GM21576 (cell line): Measurements from ENCODE around the gene CERS6.

Experiments
- ATAC-seq: cut with Tn5 transposase; IDR thresholded peaks from one replicate; pipeline ENCODE4 v1.9.1; 2021; ENCODE audit warnings: mild to moderate bottlenecking, moderate library complexity; ENCODE audit not compliant: unreplicated experiment

Gene CERS6

GRCh38 chr2:168565112-168565511 is 109.0 kb downstream of the CERS6 start:
- no peak for ATAC-seq

GRCh38 chr2:168565512-168565911 is 109.4 kb downstream of the CERS6 start:
- no peak for ATAC-seq

- ATAC-seq = no peak
Measured at GRCh38 chr2:168566974-168567665, 111.0 kb downstream of the CERS6 start.

- ATAC-seq = no peak
Measured at GRCh38 chr2:168567836-168568235, 111.8 kb downstream of the CERS6 start.

GRCh38 chr2:168568476-168569267 is 112.6 kb downstream of the CERS6 start:
- no peak for ATAC-seq

- ATAC-seq = no peak
Measured at GRCh38 chr2:168571061-168571460, 115.0 kb downstream of the CERS6 start.

GRCh38 chr2:168573128-168573903 is 117.2 kb downstream of the CERS6 start:
- ATAC-seq = no peak

- no peak for ATAC-seq
Measured at GRCh38 chr2:168574856-168575630, 119.0 kb downstream of the CERS6 start.

- ATAC-seq = no peak
Measured at GRCh38 chr2:168577885-168578284, 121.8 kb downstream of the CERS6 start.

- peak; percentile 54 for ATAC-seq
Measured at GRCh38 chr2:168583064-168583709, 127.1 kb downstream of the CERS6 start.

GRCh38 chr2:168583710-168584521 is 127.8 kb downstream of the CERS6 start:
- no peak for ATAC-seq

GRCh38 chr2:168584911-168585310 is 128.8 kb downstream of the CERS6 start:
- no peak for ATAC-seq

- ATAC-seq = no peak
Measured at GRCh38 chr2:168585700-168586099, 129.6 kb downstream of the CERS6 start.

GRCh38 chr2:168587307-168587706 is 131.2 kb downstream of the CERS6 start:
- ATAC-seq = no peak

- no peak for ATAC-seq
Measured at GRCh38 chr2:168589236-168590211, 133.5 kb downstream of the CERS6 start.

GRCh38 chr2:168592181-168592831 is 136.2 kb downstream of the CERS6 start:
- ATAC-seq = no peak

GRCh38 chr2:168593713-168594112 is 137.6 kb downstream of the CERS6 start:
- no peak for ATAC-seq

GRCh38 chr2:168594778-168595177 is 138.7 kb downstream of the CERS6 start:
- peak; percentile 84 for ATAC-seq
